Measurements from ENCODE around the gene NPEPPS. TPM values are rescaled to one million over a fixed set of nuclear protein-coding genes. Genes with fewer than 3 reads are reported as not detected.
A peak's percentile ranks its signal among the peaks of the same experiment; 100 is the strongest.
"Not testable (repeated sequence)": the region's sequence is repeated elsewhere in the genome, so short reads cannot be mapped to it uniquely, and the experiment has no call there.

NPEPPS gene
- total RNA-seq, 1 donor from 2014 or later = 234 TPM

DNA sequence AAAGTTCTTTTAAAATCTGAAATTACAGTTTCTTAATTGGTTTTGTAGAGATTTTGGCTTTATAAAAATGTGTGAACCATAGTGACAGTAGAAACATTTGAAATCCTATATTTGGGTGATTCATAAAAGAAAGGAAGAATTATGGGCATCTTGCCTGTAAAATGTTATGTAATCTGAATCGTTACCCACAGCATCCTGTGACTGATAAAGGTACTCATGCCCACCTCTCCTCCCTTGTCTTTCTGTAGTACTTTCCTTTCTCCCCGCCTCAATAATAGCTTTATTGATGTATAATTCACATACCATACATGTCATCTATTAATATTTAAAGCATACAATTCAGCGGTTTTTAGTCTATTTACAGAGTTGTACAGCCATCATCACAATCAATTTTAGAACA, 36.4 kb downstream of the NPEPPS start:
- H3K27me3 Mint-ChIP-seq (ENCODE audit: unreplicated experiment); H3K27ac Mint-ChIP-seq (ENCODE audit: unreplicated experiment); DNase-seq; H3K4me1 Mint-ChIP-seq (ENCODE audit: low read depth, unreplicated experiment); H3K9me3 Mint-ChIP-seq (ENCODE audit: unreplicated experiment); H3K4me3 Mint-ChIP-seq (ENCODE audit: unreplicated experiment); H3K36me3 Mint-ChIP-seq (ENCODE audit: unreplicated experiment): not testable (repeated sequence)

DNA sequence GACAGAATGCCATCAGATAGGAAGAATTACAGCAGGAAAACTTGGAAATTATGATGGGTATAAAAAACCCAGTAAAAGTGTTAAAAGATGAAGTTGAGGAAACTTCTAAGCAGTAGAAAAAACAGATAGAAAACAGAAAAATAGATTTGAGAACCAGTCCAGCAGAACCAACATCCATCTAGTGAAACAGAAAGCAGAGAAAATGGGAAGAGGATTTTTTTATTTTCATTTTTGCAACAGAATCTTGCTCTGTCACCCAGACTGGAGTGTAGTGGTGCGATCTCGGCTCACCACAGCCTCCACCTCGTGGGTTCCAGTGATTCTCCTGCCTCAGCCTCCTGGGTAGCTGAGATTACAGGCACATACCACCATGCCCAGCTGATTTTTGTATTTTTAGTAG, 41.7 kb downstream of the NPEPPS start:
- H3K27me3 Mint-ChIP-seq (ENCODE audit: unreplicated experiment); H3K4me3 Mint-ChIP-seq (ENCODE audit: unreplicated experiment); H3K36me3 Mint-ChIP-seq (ENCODE audit: unreplicated experiment); DNase-seq; H3K27ac Mint-ChIP-seq (ENCODE audit: unreplicated experiment); H3K4me1 Mint-ChIP-seq (ENCODE audit: low read depth, unreplicated experiment); H3K9me3 Mint-ChIP-seq (ENCODE audit: unreplicated experiment): not testable (repeated sequence)

DNA sequence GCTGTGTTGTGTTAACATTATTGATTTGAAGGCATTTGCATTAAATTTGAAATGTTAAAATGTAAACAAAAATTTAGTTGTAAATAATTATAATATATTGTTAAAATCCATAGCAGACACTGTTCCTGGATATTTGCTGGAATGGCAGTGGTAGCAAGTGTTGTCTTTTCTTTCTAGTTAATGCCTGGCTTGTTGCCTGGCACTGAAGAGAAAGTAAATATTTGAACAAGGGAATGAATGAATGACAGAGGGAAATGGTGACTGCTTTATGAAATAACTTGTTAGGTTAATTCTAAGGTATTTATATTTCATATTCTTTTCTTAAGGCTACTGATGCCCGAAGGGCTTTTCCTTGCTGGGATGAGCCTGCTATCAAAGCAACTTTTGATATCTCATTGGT, 51.5 kb downstream of the NPEPPS start:
- not testable (repeated sequence) for H3K36me3 Mint-ChIP-seq (ENCODE audit: unreplicated experiment); DNase-seq; H3K27ac Mint-ChIP-seq (ENCODE audit: unreplicated experiment); H3K4me1 Mint-ChIP-seq (ENCODE audit: low read depth, unreplicated experiment); H3K9me3 Mint-ChIP-seq (ENCODE audit: unreplicated experiment); H3K27me3 Mint-ChIP-seq (ENCODE audit: unreplicated experiment); H3K4me3 Mint-ChIP-seq (ENCODE audit: unreplicated experiment)

- H3K27me3 Mint-ChIP-seq (ENCODE audit: unreplicated experiment); H3K36me3 Mint-ChIP-seq (ENCODE audit: unreplicated experiment); H3K4me3 Mint-ChIP-seq (ENCODE audit: unreplicated experiment); H3K9me3 Mint-ChIP-seq (ENCODE audit: unreplicated experiment); H3K4me1 Mint-ChIP-seq (ENCODE audit: low read depth, unreplicated experiment); H3K27ac Mint-ChIP-seq (ENCODE audit: unreplicated experiment); DNase-seq: not testable (repeated sequence)
These were observed 55.6 kb downstream of the NPEPPS start for GRCh38 chr17:47586378-47587055.

DNA sequence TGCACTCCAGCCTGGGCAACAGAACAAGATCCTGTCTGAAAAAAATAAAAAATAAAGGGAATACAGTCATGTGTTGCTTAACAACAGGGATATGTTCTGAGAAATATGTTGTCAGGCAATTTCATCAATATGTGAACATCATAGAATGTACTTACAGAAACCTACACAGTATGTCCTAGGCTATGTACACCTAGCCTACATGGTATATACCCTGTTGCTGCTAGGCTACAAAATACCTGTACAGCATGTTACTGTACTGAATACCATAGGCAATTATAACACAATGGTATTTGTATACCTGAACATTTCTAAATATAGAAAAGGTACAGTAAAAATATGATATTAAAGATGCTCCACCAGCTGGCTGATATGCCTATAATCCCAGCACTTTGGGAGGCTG, 62.6 kb downstream of the NPEPPS start:
- H3K27me3 Mint-ChIP-seq (ENCODE audit: unreplicated experiment); H3K4me1 Mint-ChIP-seq (ENCODE audit: low read depth, unreplicated experiment); H3K4me3 Mint-ChIP-seq (ENCODE audit: unreplicated experiment); H3K36me3 Mint-ChIP-seq (ENCODE audit: unreplicated experiment); H3K27ac Mint-ChIP-seq (ENCODE audit: unreplicated experiment); DNase-seq; H3K9me3 Mint-ChIP-seq (ENCODE audit: unreplicated experiment): not testable (repeated sequence)

DNA sequence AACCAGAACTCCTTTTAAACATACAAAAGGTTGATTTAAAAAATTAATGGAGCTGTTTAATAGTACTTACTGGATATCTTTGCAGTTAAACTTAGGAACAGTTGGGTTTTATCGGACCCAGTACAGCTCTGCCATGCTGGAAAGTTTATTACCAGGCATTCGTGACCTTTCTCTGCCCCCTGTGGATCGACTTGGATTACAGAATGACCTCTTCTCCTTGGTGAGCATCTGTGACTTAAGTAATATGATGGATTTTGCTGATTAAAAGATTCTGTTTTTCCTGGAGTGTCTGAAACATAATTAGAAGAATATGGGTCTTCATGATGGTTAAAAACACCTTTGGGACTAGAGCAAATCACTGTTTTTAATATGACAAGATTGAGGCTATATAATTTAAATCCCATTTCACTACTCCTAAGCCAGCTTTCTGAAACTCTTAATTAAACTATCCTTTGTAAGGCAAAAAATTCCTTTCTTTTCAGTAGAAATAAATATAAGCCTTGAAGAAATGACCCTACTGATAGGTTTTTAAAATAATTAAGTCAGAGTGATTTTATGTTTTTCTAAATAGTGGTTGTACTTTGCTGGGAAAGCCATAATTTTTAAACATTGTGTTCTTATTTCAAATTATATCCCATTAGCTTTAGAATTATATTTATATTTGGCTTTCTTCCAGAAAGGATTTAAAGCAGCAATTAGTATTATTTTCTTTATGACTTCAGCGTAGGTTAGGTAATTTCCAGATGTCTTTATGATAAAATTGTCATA, 73.1 kb downstream of the NPEPPS start:
- Mint-ChIP-seq H3K27ac (ENCODE audit: unreplicated experiment) (peak overlapping the region; percentile 50), H3K4me1 (ENCODE audit: low read depth, unreplicated experiment) (peaks cover 13% of the 10 kb centered on the region), H3K4me3 (ENCODE audit: unreplicated experiment) (peak overlapping the region; percentile 33), H3K27me3 (ENCODE audit: unreplicated experiment) (no peaks in the 10 kb centered on the region), H3K36me3 (ENCODE audit: unreplicated experiment) (no peaks in the 10 kb centered on the region), H3K9me3 (ENCODE audit: unreplicated experiment) (no peaks in the 10 kb centered on the region)
- no peak for DNase-seq
- TF ChIP-seq CTCF (IDR thresholded peaks at IDR 0.05; ENCODE audit: partially characterized antibody, unreplicated experiment) = no peak

DNA sequence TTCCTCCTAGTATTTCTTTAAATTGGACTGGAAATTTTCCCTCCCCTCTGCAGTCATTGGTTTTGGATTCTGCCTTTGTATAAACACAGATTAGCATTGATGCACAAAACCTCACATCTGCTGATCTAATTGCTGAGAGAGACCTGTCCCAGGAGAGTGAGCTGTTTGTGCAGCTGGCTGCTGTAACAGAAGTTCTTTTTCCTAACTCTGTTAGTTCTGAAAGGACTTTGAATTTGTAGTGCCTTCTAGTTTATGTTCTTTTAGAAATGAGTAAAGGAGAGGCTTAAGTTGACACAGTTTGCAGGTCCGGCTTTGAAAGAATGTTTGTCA, 73.7 kb downstream of the NPEPPS start:
- DNase-seq = no peak
- H3K27me3 Mint-ChIP-seq (ENCODE audit: unreplicated experiment) = no peaks in the 10 kb centered on the region
- H3K27ac Mint-ChIP-seq (ENCODE audit: unreplicated experiment) = peak overlapping the region; percentile 50
- no peaks in the 10 kb centered on the region for H3K9me3 Mint-ChIP-seq (ENCODE audit: unreplicated experiment)
- H3K4me3 Mint-ChIP-seq (ENCODE audit: unreplicated experiment) = peak overlapping the region; percentile 33
- no peaks in the 10 kb centered on the region for H3K36me3 Mint-ChIP-seq (ENCODE audit: unreplicated experiment)
- no peak for TF ChIP-seq CTCF (IDR thresholded peaks at IDR 0.05; ENCODE audit: partially characterized antibody, unreplicated experiment)
- peaks cover 13% of the 10 kb centered on the region for H3K4me1 Mint-ChIP-seq (ENCODE audit: low read depth, unreplicated experiment)

Measured in glutamatergic neuron (in vitro differentiated cells).